ENCODE data around the gene DOCK10. TPM values are rescaled to one million over a fixed set of nuclear protein-coding genes. Genes with fewer than 3 reads are reported as not detected.

Gene DOCK10
- total RNA-seq, 2 experiments from 2014 or later = 123 to 137 TPM

DNA sequence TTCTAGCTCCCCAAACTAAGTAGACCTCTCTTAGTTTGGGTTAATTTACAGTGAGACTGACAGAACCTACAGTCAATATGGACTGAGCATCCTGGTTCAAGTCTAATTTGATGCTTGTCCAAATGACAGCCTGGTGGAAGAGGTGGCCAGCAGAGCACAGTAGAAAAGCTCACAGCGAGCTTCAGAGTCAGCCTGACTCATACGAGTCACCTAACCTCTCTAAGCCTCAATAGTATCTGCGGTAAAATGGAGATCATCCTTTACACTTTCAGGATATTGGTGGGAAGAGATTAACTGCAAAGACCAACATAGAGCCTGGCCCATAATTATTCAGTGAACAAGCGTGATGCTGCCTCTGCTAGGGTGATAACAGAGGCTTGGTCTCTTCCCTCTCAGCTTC is 54.5 kb downstream of the DOCK10 start:
- Mint-ChIP-seq H3K27ac (peak overlapping the region; percentile 27), H3K9me3 (no peaks in the 10 kb centered on the region), H3K27me3 (ENCODE audit: low read depth) (no peaks in the 10 kb centered on the region), H3K4me3 (no peak overlapping the region), H3K4me1 (ENCODE audit: low read depth) (peaks cover 89% of the 10 kb centered on the region), H3K36me3 (ENCODE audit: low read depth) (peaks cover 16% of the 10 kb centered on the region)
- DNase-seq = no peak
- intact Hi-C loops (cut with micrococcal nuclease) = loop anchor here (1.0 kb wide), 1 partner anchor 8 kb away; no protein-coding TSS in a partner anchor
- CTCF ChIA-PET = interaction anchor here (0.5 to 4.8 kb wide), 3 partner anchors 14 to 1510 kb away, joined by 3 to 29 read pairs (median 5); no protein-coding TSS in a partner anchor

DNA sequence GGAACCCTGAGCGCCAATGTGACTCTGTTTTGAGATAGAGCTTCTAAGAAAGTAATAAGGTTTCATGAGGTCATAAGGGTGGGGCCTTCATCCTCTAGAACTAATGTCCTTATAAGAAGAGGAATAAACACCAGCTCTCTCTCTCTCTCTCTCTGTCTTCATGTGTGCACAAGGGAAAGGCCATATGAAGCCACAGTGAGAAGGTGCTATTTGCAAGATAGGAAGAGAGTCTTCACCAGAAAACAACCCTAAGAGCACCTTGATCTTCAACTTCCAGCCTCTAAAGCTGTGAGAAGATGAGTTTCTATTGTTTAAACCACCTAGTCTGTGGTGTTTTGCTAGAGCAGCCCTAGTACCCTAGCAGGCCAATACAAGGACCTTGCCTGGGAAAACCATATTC is 55.8 kb downstream of the DOCK10 start:
- no peaks in the 10 kb centered on the region for H3K27me3 Mint-ChIP-seq (ENCODE audit: low read depth)
- intact Hi-C loops (cut with micrococcal nuclease) = no loop called here
- H3K4me3 Mint-ChIP-seq = no peak overlapping the region
- DNase-seq = no peak
- peaks cover 88% of the 10 kb centered on the region for H3K4me1 Mint-ChIP-seq (ENCODE audit: low read depth)
- H3K27ac Mint-ChIP-seq = peak overlapping the region; percentile 61
- peaks cover 15% of the 10 kb centered on the region for H3K36me3 Mint-ChIP-seq (ENCODE audit: low read depth)
- no peaks in the 10 kb centered on the region for H3K9me3 Mint-ChIP-seq
- CTCF ChIA-PET = interaction anchor here (1.1 to 4.8 kb wide), 2 partner anchors 8 to 15 kb away, joined by 3 to 29 read pairs; no protein-coding TSS in a partner anchor

DNA sequence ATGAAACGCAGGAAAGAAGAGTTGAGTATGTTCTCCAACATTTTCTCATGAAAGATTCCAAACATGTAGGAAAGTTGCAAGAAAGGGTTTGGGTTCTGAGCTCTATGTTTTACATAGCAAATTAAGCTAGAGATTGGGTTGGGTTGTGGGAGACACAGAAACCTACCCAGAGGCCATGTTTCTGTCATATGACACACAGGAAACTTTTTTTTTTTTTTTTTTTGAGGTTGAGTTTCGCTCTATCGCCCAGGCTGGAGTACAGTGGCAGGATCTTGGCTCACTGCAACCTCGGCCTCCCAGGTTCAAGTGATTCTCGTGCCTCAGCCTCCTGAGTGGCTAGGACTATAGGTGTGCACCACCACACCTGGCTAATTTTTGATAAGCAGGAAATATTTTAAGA is 57.6 kb downstream of the DOCK10 start:
- DNase-seq = peak; percentile 43
- Mint-ChIP-seq H3K27me3 (ENCODE audit: low read depth) (no peaks in the 10 kb centered on the region), H3K9me3 (no peaks in the 10 kb centered on the region), H3K36me3 (ENCODE audit: low read depth) (peaks cover 13% of the 10 kb centered on the region), H3K4me3 (peak overlapping the region; percentile 56), H3K4me1 (ENCODE audit: low read depth) (peaks cover 77% of the 10 kb centered on the region), H3K27ac (peak overlapping the region; percentile 90)
- CTCF ChIA-PET = interaction anchor here (0.6 to 4.8 kb wide), 5 partner anchors 17 to 54 kb away, joined by 3 to 29 read pairs (median 4); no protein-coding TSS in a partner anchor
- intact Hi-C loops (cut with micrococcal nuclease) = loop anchor here (1.0 kb wide), 1 partner anchor 37 kb away; no protein-coding TSS in a partner anchor

DNA sequence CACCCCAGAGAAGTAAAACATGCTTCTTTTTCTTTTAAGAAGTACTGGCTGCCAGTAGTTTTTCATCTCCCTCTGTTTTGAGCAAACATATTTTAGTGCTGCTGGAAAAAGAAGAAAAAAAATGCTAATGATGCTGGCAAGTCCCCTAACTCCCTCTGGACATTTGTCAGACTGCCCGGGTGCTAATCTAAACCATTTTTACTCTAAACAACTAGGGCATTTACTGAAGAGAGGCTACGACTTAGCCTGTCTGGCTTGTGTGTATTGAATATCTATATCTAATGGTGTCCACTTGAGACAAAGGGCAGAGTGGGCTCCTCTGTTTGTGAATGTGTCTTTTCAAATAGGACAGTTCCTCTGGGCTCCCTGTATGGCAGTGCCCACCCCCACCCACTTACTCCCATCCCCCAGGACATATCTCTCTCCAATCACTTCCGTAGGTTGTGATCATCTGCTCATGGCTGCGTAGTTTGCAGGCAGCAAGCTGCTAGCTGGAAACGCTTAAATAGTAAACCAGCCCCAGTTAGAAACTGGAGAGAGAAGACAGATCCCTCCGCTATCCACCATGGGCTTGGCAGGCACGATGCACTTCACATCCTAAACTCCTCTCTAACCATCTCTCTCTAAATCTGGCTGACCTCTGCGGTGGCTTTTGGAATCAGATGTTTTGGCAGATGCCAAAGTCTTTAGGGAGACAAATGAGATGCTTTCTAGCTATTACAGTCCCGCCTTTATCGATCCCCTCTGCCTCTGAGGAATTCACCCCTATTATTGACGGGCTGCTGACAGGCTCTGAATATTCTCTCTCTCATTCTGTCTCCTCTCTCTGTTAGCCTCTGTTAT is 58.3 kb downstream of the DOCK10 start:
- intact Hi-C loops (cut with micrococcal nuclease) = loop anchor here (1.0 kb wide), 2 partner anchors 14 to 37 kb away; no protein-coding TSS in a partner anchor
- H3K27ac Mint-ChIP-seq = peak overlapping the region; percentile 90
- H3K4me3 Mint-ChIP-seq = peak overlapping the region; percentile 56
- no peak for DNase-seq
- H3K9me3 Mint-ChIP-seq = no peaks in the 10 kb centered on the region
- CTCF ChIA-PET = interaction anchor here (0.6 to 4.8 kb wide), 7 partner anchors 17 to 54 kb away, joined by 3 to 29 read pairs (median 5); no protein-coding TSS in a partner anchor
- H3K4me1 Mint-ChIP-seq (ENCODE audit: low read depth) = peaks cover 73% of the 10 kb centered on the region
- H3K27me3 Mint-ChIP-seq (ENCODE audit: low read depth) = no peaks in the 10 kb centered on the region
- H3K36me3 Mint-ChIP-seq (ENCODE audit: low read depth) = peaks cover 10% of the 10 kb centered on the region

DNA sequence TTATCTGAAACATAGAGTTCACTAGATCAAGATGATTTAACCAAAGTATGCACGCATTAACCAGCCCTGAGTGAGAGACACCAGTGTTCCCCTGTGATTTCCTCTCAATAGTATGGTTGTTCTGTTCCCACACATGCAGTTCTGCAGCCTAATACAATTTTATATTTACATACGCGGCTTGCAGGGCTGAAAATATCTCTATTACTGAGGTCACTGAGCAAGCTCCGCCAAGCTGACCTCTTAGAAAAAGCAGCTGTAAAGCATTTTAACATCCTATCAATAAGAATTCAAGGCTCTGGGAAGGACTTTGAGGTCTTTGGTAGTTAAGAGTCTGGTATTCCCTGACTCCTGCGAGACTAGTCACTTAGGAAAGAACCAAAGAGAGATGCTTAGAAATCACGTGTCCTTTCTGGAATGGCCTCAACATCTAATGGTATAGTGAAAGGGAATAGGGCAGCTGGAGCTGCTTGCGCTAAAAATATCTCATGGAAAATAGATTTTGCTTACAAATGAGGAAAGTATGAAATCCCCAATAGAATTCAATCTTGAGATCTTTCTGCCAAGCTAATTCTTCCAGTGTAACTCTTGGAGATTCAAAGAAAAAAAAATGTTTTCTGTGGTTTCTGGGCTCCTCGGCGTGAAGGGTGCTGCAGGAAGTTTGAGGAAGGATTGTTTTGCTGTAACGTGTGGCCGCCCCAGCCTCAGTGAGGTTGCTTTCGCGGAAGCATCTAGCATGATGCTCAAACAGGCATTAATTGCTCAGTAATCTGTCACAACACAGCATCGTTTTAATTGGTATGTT is 59.2 kb downstream of the DOCK10 start:
- Mint-ChIP-seq H3K27me3 (ENCODE audit: low read depth) (no peaks in the 10 kb centered on the region), H3K4me3 (peak overlapping the region; percentile 56), H3K27ac (peak overlapping the region; percentile 90), H3K9me3 (no peaks in the 10 kb centered on the region), H3K4me1 (ENCODE audit: low read depth) (peaks cover 69% of the 10 kb centered on the region), H3K36me3 (ENCODE audit: low read depth) (peaks cover 10% of the 10 kb centered on the region)
- CTCF ChIA-PET = interaction anchor here (0.6 to 1.4 kb wide), 7 partner anchors 13 to 113 kb away, joined by 3 to 8 read pairs (median 3); no protein-coding TSS in a partner anchor
- intact Hi-C loops (cut with micrococcal nuclease) = loop anchor here (1.0 kb wide), 1 partner anchor 13 kb away; no protein-coding TSS in a partner anchor
- DNase-seq = peak; percentile 61

DNA sequence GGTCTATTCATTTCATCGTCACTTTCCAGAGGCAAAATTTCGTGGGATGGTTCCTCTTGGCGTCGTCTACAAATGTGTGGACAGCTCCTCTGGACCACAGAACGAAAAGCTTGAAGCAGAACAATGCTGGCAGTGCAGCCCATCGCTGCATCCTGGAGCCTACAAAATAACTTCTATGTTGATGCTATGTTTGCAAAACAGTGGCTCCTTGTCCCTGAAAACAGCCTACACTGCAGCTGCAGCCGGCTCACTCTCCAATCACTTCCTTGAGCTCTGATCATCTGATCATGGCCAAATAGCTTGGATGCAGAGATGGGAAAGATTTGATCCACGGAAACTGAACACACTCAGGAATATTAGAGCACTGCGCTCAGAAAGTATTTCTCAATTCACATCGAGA is 60.0 kb downstream of the DOCK10 start:
- no peak overlapping the region for H3K4me3 Mint-ChIP-seq
- no peak for DNase-seq

DNA sequence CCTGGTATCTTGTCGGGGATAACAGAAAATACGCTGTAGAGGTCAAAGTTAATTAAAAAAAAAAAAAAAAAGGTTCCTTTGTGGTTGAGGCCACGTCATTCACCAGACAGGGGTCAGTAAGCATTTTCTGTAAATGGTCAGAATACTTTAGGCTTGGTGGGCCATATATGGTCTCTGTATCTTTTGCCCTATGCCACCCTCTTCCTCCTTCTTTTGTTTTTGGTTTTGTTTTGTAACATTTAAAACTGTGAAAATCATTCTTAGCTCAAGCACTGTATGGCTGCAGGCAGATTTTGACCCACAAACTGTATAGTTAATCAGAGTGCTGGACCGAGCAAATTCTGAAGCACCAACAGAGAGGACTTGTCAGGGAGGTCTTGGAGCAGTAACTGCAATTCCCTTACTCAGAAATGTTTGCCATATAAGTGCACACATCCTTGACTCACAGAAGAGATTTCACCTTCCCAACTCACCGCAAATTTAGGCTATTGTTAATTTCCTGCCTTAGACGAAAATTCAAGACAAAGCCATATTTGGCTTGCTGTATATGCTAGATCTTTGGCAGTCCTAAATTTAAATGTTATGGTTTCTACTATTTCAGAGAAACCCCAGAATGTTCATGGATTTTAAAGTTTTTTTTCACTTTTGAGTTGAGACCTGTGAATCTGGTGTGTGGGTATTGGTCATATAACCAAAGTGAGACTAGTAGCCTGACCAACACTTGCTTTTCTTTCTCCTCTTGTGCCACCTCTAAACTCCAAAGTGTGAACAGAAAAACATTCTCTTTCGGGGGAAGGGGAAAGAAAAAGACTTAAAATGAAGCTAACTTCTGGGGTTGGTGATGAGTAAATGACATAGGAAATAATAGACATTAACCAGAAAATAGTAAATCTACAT is 65.4 kb downstream of the DOCK10 start:
- Mint-ChIP-seq H3K27me3 (ENCODE audit: low read depth) (no peaks in the 10 kb centered on the region), H3K9me3 (no peaks in the 10 kb centered on the region), H3K4me3 (no peak overlapping the region), H3K4me1 (ENCODE audit: low read depth) (peaks cover 57% of the 10 kb centered on the region), H3K27ac (no peak overlapping the region), H3K36me3 (ENCODE audit: low read depth) (peaks cover 4% of the 10 kb centered on the region)
- no peak for DNase-seq
- intact Hi-C loops (cut with micrococcal nuclease) = no loop called here
- CTCF ChIA-PET = interaction anchor here (0.6 kb wide), 1 partner anchor 28 kb away, joined by 3 read pairs; no protein-coding TSS in a partner anchor

More for the DNA sequence above, 60.0 kb downstream of the DOCK10 start:
- intact Hi-C loops (cut with micrococcal nuclease) = no loop called here
- Mint-ChIP-seq H3K36me3 (ENCODE audit: low read depth) (peaks cover 10% of the 10 kb centered on the region), H3K27me3 (ENCODE audit: low read depth) (no peaks in the 10 kb centered on the region), H3K9me3 (no peaks in the 10 kb centered on the region), H3K27ac (no peak overlapping the region), H3K4me1 (ENCODE audit: low read depth) (peaks cover 67% of the 10 kb centered on the region)
- CTCF ChIA-PET = interaction anchor here (0.6 to 1.1 kb wide), 3 partner anchors 12 to 40 kb away, joined by 3 read pairs; no protein-coding TSS in a partner anchor

DNA sequence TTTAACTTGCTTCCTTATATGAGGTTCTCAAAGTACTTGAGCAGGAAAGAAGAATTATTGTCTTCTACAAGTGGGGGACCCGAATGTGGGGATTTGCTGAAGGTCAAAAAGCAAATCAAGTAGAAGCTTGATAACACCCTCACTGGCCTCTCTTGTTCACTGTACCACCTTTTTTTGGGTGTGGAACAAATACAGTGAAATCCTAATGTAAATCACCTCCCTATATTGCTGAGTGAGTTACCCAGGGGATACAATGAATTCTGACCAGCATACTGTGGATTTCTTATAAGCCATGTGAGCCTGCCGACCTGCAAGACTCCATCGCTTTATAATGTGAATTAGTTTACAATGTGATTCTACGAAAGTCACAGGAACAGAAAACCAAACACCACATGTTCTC is 66.5 kb downstream of the DOCK10 start:
- CTCF ChIA-PET = no interaction called here
- Mint-ChIP-seq H3K27me3 (ENCODE audit: low read depth) (no peaks in the 10 kb centered on the region), H3K27ac (no peak overlapping the region), H3K4me1 (ENCODE audit: low read depth) (peaks cover 59% of the 10 kb centered on the region), H3K9me3 (no peaks in the 10 kb centered on the region), H3K36me3 (ENCODE audit: low read depth) (peaks cover 4% of the 10 kb centered on the region), H3K4me3 (no peak overlapping the region)
- no peak for DNase-seq
- intact Hi-C loops (cut with micrococcal nuclease) = no loop called here

DNA sequence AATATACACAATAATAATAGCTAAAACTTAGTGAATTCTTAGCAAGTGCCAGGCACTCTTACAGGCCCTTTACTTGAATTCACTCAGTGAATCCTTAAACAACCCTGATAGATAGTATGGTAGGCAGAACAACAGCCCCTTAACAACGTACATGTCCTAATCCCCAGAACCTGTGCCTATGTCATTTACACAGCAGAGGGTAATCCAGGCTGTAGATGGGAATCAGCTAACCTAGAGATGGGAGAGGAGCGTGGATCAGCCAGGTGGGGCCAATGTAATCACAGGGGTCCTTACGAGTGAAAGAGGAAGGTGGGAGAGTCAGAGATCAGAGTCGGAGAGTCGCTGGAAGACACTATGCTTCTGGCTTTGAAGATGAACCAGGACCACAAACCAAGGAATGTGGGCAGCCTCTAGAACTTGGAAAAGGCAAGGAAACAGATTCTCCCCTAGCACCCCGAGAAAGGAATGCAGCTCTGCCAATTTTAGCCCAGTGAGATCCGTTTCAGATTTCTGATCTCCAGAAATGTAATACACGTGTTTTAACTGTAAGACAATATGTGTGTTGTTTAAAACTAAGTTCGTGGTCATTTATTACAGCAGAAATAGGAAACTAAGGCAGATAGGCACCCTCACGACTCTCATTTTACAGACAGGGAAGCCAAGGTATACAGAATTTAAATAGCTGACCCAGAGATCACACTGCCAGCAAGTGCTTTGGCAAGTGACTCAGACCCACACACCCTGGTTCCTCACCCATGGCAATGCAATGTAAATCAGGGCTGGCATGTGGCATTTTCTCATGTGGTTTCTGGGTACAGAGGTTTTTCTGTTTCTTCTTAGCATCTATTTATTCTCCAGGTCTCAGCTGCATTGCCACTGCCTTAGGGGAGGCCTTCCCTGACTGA is 68.9 kb downstream of the DOCK10 start:
- Mint-ChIP-seq H3K27ac (no peak overlapping the region), H3K27me3 (ENCODE audit: low read depth) (no peaks in the 10 kb centered on the region), H3K4me1 (ENCODE audit: low read depth) (peaks cover 75% of the 10 kb centered on the region), H3K36me3 (ENCODE audit: low read depth) (no peaks in the 10 kb centered on the region), H3K9me3 (no peaks in the 10 kb centered on the region), H3K4me3 (no peak overlapping the region)
- peak; percentile 38 for DNase-seq
- CTCF ChIA-PET = no interaction called here
- intact Hi-C loops (cut with micrococcal nuclease) = no loop called here

DNA sequence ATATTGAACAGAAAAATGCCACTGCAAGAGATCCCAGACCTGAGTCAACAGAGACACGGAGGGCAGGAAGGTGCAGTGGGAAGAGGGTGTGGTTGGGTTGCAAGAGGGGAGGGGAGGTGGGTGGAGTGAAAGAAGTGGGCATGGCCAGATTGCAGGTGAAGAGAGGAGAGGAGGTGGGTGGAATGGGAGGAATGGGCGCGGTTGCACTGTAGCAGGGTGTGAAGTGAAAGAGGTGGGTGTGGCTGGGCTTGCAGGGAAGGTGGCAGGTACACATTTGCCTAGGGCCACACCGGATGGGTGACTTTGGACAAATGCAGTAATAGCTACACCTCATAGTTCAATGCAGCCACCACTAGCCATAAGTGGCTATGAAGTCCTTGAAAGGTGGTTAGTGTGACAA is 71.1 kb downstream of the DOCK10 start:
- intact Hi-C loops (cut with micrococcal nuclease) = no loop called here
- Mint-ChIP-seq H3K36me3 (ENCODE audit: low read depth) (no peaks in the 10 kb centered on the region), H3K27ac (no peak overlapping the region), H3K4me1 (ENCODE audit: low read depth) (peaks cover 71% of the 10 kb centered on the region), H3K4me3 (no peak overlapping the region), H3K9me3 (no peaks in the 10 kb centered on the region), H3K27me3 (ENCODE audit: low read depth) (no peaks in the 10 kb centered on the region)
- no peak for DNase-seq
- CTCF ChIA-PET = interaction anchor here (1.2 to 1.5 kb wide), 2 partner anchors 16 to 77 kb away, joined by 3 to 5 read pairs; no protein-coding TSS in a partner anchor

Measured in activated naive CD4-positive, alpha-beta T cell treated with anti-CD3 and anti-CD28 coated beads for 36 hours (primary cell).